ENCODE measurements around the gene AUTS2. TPM values are rescaled to one million over a fixed set of nuclear protein-coding genes. Genes with fewer than 3 reads are reported as not detected.
"Not testable (repeated sequence)": the region's sequence is repeated elsewhere in the genome, so short reads cannot be mapped to it uniquely, and the experiment has no call there.

The AUTS2 gene
- total RNA-seq, 2 experiments from 2014 or later, result 4.0 to 4.7 TPM

- Mint-ChIP-seq H3K9me3 (no peaks in the 10 kb centered on the region), H3K4me3 (no peak overlapping the region), H3K4me1 (ENCODE audit: low read depth) (no peaks in the 10 kb centered on the region), H3K27me3 (no peaks in the 10 kb centered on the region), H3K36me3 (no peaks in the 10 kb centered on the region), H3K27ac (no peak overlapping the region)
- intact Hi-C loops (cut with micrococcal nuclease), result no loop called here
- CTCF ChIA-PET, result no interaction called here
- no peak for DNase-seq
- POLR2A ChIA-PET, result no interaction called here
Observed at GRCh38 chr7:70640266-70640833, 1042.1 kb downstream of the AUTS2 start.

- ChIA-PET POLR2A (no interaction called here), CTCF (no interaction called here)
- Mint-ChIP-seq H3K27ac (no peak overlapping the region), H3K9me3 (no peaks in the 10 kb centered on the region), H3K27me3 (no peaks in the 10 kb centered on the region), H3K36me3 (no peaks in the 10 kb centered on the region), H3K4me3 (no peak overlapping the region), H3K4me1 (ENCODE audit: low read depth) (no peaks in the 10 kb centered on the region)
- DNase-seq, result no peak
- intact Hi-C loops (cut with micrococcal nuclease), result no loop called here
Observed at GRCh38 chr7:70641882-70642281, 1043.6 kb downstream of the AUTS2 start.

- H3K9me3 Mint-ChIP-seq, result no peaks in the 10 kb centered on the region
- no peak overlapping the region for H3K27ac Mint-ChIP-seq
- intact Hi-C loops (cut with micrococcal nuclease), result no loop called here
- CTCF ChIA-PET, result no interaction called here
- POLR2A ChIA-PET, result no interaction called here
- H3K27me3 Mint-ChIP-seq, result no peaks in the 10 kb centered on the region
- H3K4me1 Mint-ChIP-seq (ENCODE audit: low read depth), result peaks cover 13% of the 10 kb centered on the region
- H3K36me3 Mint-ChIP-seq, result no peaks in the 10 kb centered on the region
- H3K4me3 Mint-ChIP-seq, result no peak overlapping the region
- DNase-seq, result no peak
Observed at GRCh38 chr7:70645279-70645678, 1047.0 kb downstream of the AUTS2 start.

GRCh38 chr7:70645876-70646351 is 1047.6 kb downstream of the AUTS2 start:
- peaks cover 4% of the 10 kb centered on the region for H3K27me3 Mint-ChIP-seq
- no peak overlapping the region for H3K4me3 Mint-ChIP-seq
- intact Hi-C loops (cut with micrococcal nuclease), result no loop called here
- no peaks in the 10 kb centered on the region for H3K9me3 Mint-ChIP-seq
- no peak for DNase-seq
- ChIA-PET POLR2A (no interaction called here), CTCF (interaction anchor here (0.7 kb wide), 1 partner anchor 53 kb away, joined by 3 read pairs; no protein-coding TSS in a partner anchor)
- peaks cover 16% of the 10 kb centered on the region for H3K4me1 Mint-ChIP-seq (ENCODE audit: low read depth)
- H3K27ac Mint-ChIP-seq, result no peak overlapping the region
- H3K36me3 Mint-ChIP-seq, result no peaks in the 10 kb centered on the region

- no peaks in the 10 kb centered on the region for H3K9me3 Mint-ChIP-seq
- H3K27ac Mint-ChIP-seq, result no peak overlapping the region
- H3K36me3 Mint-ChIP-seq, result no peaks in the 10 kb centered on the region
- no peak for DNase-seq
- H3K27me3 Mint-ChIP-seq, result peaks cover 4% of the 10 kb centered on the region
- CTCF ChIA-PET, result interaction anchor here (1.4 to 1.7 kb wide), 2 partner anchors 51 to 128 kb away, joined by 4 to 6 read pairs; no protein-coding TSS in a partner anchor
- H3K4me3 Mint-ChIP-seq, result no peak overlapping the region
- intact Hi-C loops (cut with micrococcal nuclease), result no loop called here
- peaks cover 16% of the 10 kb centered on the region for H3K4me1 Mint-ChIP-seq (ENCODE audit: low read depth)
- POLR2A ChIA-PET, result interaction anchor here (1.5 kb wide), 1 partner anchor 33 kb away, joined by 5 read pairs; no protein-coding TSS in a partner anchor
Observed at GRCh38 chr7:70646536-70647248, 1048.4 kb downstream of the AUTS2 start.

GRCh38 chr7:70647801-70648498 is 1049.7 kb downstream of the AUTS2 start:
- intact Hi-C loops (cut with micrococcal nuclease), result loop anchor here (1.0 to 2.0 kb wide), 3 partner anchors 31 to 129 kb away; no protein-coding TSS in a partner anchor
- ChIA-PET POLR2A (interaction anchor here (1.0 to 1.5 kb wide), 3 partner anchors 32 to 48 kb away, joined by 3 to 5 read pairs (median 5); no protein-coding TSS in a partner anchor), CTCF (interaction anchor here (0.6 to 1.7 kb wide), 4 partner anchors 29 to 127 kb away, joined by 3 to 6 read pairs (median 4); no protein-coding TSS in a partner anchor)
- Mint-ChIP-seq H3K36me3 (no peaks in the 10 kb centered on the region), H3K4me1 (ENCODE audit: low read depth) (peaks cover 16% of the 10 kb centered on the region), H3K9me3 (no peaks in the 10 kb centered on the region), H3K27ac (peak overlapping the region; percentile 45), H3K4me3 (no peak overlapping the region), H3K27me3 (peaks cover 4% of the 10 kb centered on the region)
- peak; percentile 87 for DNase-seq

- H3K4me3 Mint-ChIP-seq, result not testable (repeated sequence)
- CTCF ChIA-PET, result interaction anchor here (0.8 to 1.7 kb wide), 3 partner anchors 30 to 50 kb away, joined by 3 to 6 read pairs (median 3); no protein-coding TSS in a partner anchor
Observed at GRCh38 chr7:70648499-70648861, 1050.2 kb downstream of the AUTS2 start.

GRCh38 chr7:70649323-70649722 is 1051.0 kb downstream of the AUTS2 start:
- Mint-ChIP-seq H3K36me3 (no peaks in the 10 kb centered on the region), H3K27me3 (peaks cover 4% of the 10 kb centered on the region), H3K9me3 (no peaks in the 10 kb centered on the region), H3K4me3 (no peak overlapping the region), H3K27ac (no peak overlapping the region), H3K4me1 (ENCODE audit: low read depth) (peaks cover 16% of the 10 kb centered on the region)
- ChIA-PET CTCF (interaction anchor here (0.8 kb wide), 1 partner anchor 41 kb away, joined by 3 read pairs; no protein-coding TSS in a partner anchor), POLR2A (no interaction called here)
- no peak for DNase-seq
- intact Hi-C loops (cut with micrococcal nuclease), result loop anchor here (2.0 kb wide), 2 partner anchors 45 to 127 kb away; no protein-coding TSS in a partner anchor

More at GRCh38 chr7:70648499-70648861, 1050.2 kb downstream of the AUTS2 start:
- peak overlapping the region; percentile 45 for H3K27ac Mint-ChIP-seq
- intact Hi-C loops (cut with micrococcal nuclease), result loop anchor here (1.0 to 2.0 kb wide), 3 partner anchors 31 to 128 kb away; no protein-coding TSS in a partner anchor
- DNase-seq, H3K27me3 Mint-ChIP-seq, H3K36me3 Mint-ChIP-seq, H3K9me3 Mint-ChIP-seq: not testable (repeated sequence)
- peaks cover 16% of the 10 kb centered on the region for H3K4me1 Mint-ChIP-seq (ENCODE audit: low read depth)
- POLR2A ChIA-PET, result interaction anchor here (1.1 to 1.5 kb wide), 2 partner anchors 31 to 33 kb away, joined by 5 read pairs; no protein-coding TSS in a partner anchor

GRCh38 chr7:70654146-70654545 is 1055.9 kb downstream of the AUTS2 start:
- DNase-seq, result no peak
- H3K27ac Mint-ChIP-seq, result no peak overlapping the region
- intact Hi-C loops (cut with micrococcal nuclease), result no loop called here
- peaks cover 4% of the 10 kb centered on the region for H3K4me1 Mint-ChIP-seq (ENCODE audit: low read depth)
- peaks cover 4% of the 10 kb centered on the region for H3K27me3 Mint-ChIP-seq
- H3K4me3 Mint-ChIP-seq, result no peak overlapping the region
- H3K9me3 Mint-ChIP-seq, result no peaks in the 10 kb centered on the region
- CTCF ChIA-PET, result no interaction called here
- POLR2A ChIA-PET, result no interaction called here
- no peaks in the 10 kb centered on the region for H3K36me3 Mint-ChIP-seq

GRCh38 chr7:70654979-70655378 is 1056.7 kb downstream of the AUTS2 start:
- Mint-ChIP-seq H3K9me3 (no peaks in the 10 kb centered on the region), H3K36me3 (no peaks in the 10 kb centered on the region), H3K4me1 (ENCODE audit: low read depth) (peaks cover 7% of the 10 kb centered on the region), H3K4me3 (no peak overlapping the region), H3K27me3 (peaks cover 4% of the 10 kb centered on the region), H3K27ac (no peak overlapping the region)
- DNase-seq, result no peak
- ChIA-PET POLR2A (no interaction called here), CTCF (no interaction called here)
- intact Hi-C loops (cut with micrococcal nuclease), result no loop called here

- POLR2A ChIA-PET, result no interaction called here
- CTCF ChIA-PET, result no interaction called here
- H3K4me3 Mint-ChIP-seq, result no peak overlapping the region
- H3K27ac Mint-ChIP-seq, result no peak overlapping the region
- peaks cover under 1% of the 10 kb centered on the region for H3K27me3 Mint-ChIP-seq
- intact Hi-C loops (cut with micrococcal nuclease), result no loop called here
- DNase-seq, result no peak
- H3K4me1 Mint-ChIP-seq (ENCODE audit: low read depth), result peaks cover 8% of the 10 kb centered on the region
- H3K9me3 Mint-ChIP-seq, result no peaks in the 10 kb centered on the region
- H3K36me3 Mint-ChIP-seq, result no peaks in the 10 kb centered on the region
Observed at GRCh38 chr7:70655694-70656093, 1057.4 kb downstream of the AUTS2 start.

- POLR2A ChIA-PET, result interaction anchor here (1.5 kb wide), 1 partner anchor 15 kb away, joined by 3 read pairs; no protein-coding TSS in a partner anchor
- Mint-ChIP-seq H3K4me3 (no peak overlapping the region), H3K4me1 (ENCODE audit: low read depth) (peaks cover 11% of the 10 kb centered on the region), H3K27me3 (no peaks in the 10 kb centered on the region), H3K9me3 (no peaks in the 10 kb centered on the region), H3K27ac (no peak overlapping the region), H3K36me3 (no peaks in the 10 kb centered on the region)
- intact Hi-C loops (cut with micrococcal nuclease), result no loop called here
- CTCF ChIA-PET, result no interaction called here
- no peak for DNase-seq
Observed at GRCh38 chr7:70657571-70657970, 1059.3 kb downstream of the AUTS2 start.
